B cell (primary cell): Measurements from ENCODE around the gene CD93. TPM values are rescaled to one million over a fixed set of nuclear protein-coding genes. Genes with fewer than 3 reads are reported as not detected.

ENCODE experiments used
- ATAC-seq: fragments of 200-7000 bp; cut with Tn5 transposase; one replicate; pipeline ENCODE4 v1.10.0; 2021; ENCODE audit warnings: low read depth, mild to moderate bottlenecking, moderate number of reproducible peaks, moderate library complexity
- CTCF ChIA-PET: fragments of 350-600 bp; sonication (Branson Sonifier 250); formaldehyde crosslinking; loops from one replicate; lab custom pipeline; 2021; ENCODE audit warnings: antibody characterized with exemption, inconsistent platforms; lab: Charles Lee
- POLR2A ChIA-PET: fragments of 350-600 bp; sonication (Branson Sonifier 250); formaldehyde crosslinking; loops from one replicate; lab custom pipeline; 2021; ENCODE audit warnings: antibody characterized with exemption; lab: Charles Lee
- DNase-seq: peaks from one replicate; pipeline ENCODE4 v3.0.0; 2013
- H2AFZ ChIP-seq: 2 replicates; pipeline ENCODE4 v1.6.1; 2012; ENCODE audit warnings: mild to moderate bottlenecking, low read depth, low read length; ENCODE audit not compliant: insufficient read depth, poor library complexity, severe bottlenecking
- H3K27ac ChIP-seq, 2 donors: 1 replicate in 1 of 2; 2 replicates in 1 of 2; pipeline ENCODE4 v1.5.1; 2012 to 2013; ENCODE audit warnings: low read length in 2 of 2, mild to moderate bottlenecking in 2 of 2, moderate library complexity in 1 of 2
- H3K27me3 ChIP-seq, 4 experiments: fragments of 200-600 bp in 1 of 4; sonication (generic) in 1 of 4; replicated peaks in 1 of 4; 1 replicate in 2 of 4; 2 replicates in 2 of 4; pipeline versions ENCODE4 v1.6.1 to v1.7.0; 2013 to 2016; ENCODE audit warnings: low read length in 3 of 4, mild to moderate bottlenecking in 2 of 4, mixed read lengths in 1 of 4, moderate library complexity in 1 of 4; ENCODE audit not compliant: insufficient read depth in 4 of 4, control insufficient read depth in 3 of 4; ENCODE audit errors: control extremely low read depth in 1 of 4
- H3K36me3 ChIP-seq, 2 experiments: replicated peaks in 1 of 2; 1 replicate in 1 of 2; 2 replicates in 1 of 2; pipeline versions ENCODE4 v1.6.1 to v1.7.1; 2013; ENCODE audit warnings: low read length in 1 of 2; ENCODE audit not compliant: insufficient read depth in 2 of 2, control insufficient read depth in 1 of 2; ENCODE audit errors: control extremely low read depth in 1 of 2, extremely low read depth in 1 of 2
- H3K4me1 ChIP-seq, 2 donors: fragments of 200-600 bp in 1 of 2; sonication (generic) in 1 of 2; 1 replicate in 1 of 2; 2 replicates in 1 of 2; pipeline versions ENCODE4 v1.5.1 to v1.6.1; 2013 to 2017; ENCODE audit warnings: low read length in 2 of 2; ENCODE audit not compliant: control insufficient read depth in 2 of 2, insufficient read depth in 2 of 2
- H3K4me2 ChIP-seq: replicated peaks from 2 replicates; pipeline ENCODE3; 2012; ENCODE audit warnings: mild to moderate bottlenecking, low read depth, low read length; ENCODE audit not compliant: poor library complexity, severe bottlenecking
- H3K4me3 ChIP-seq, 5 experiments: fragments of 200-600 bp in 1 of 5; sonication (generic) in 1 of 5; 1 replicate in 3 of 5; 2 replicates in 2 of 5; pipeline versions ENCODE4 v1.5.1 to v1.7.0; 2011 to 2016; ENCODE audit warnings: low read length in 4 of 5, mild to moderate bottlenecking in 4 of 5, low read depth in 2 of 5, control low read depth in 1 of 5, moderate library complexity in 1 of 5; ENCODE audit not compliant: insufficient read depth in 1 of 5; ENCODE audit errors: control extremely low read depth in 1 of 5, extremely low read depth in 1 of 5
- H3K79me2 ChIP-seq: fragments of 200-600 bp; sonication (generic); one replicate; pipeline ENCODE4 v1.6.0; 2016; ENCODE audit warnings: low read length; ENCODE audit not compliant: control insufficient read depth, insufficient read depth
- H3K9ac ChIP-seq: fragments of 200-600 bp; sonication (generic); 2 replicates; pipeline ENCODE4 v1.6.1; 2017; ENCODE audit warnings: mild to moderate bottlenecking, low read length, moderate library complexity
- H3K9me3 ChIP-seq, 3 donors: one replicate each; pipeline versions ENCODE4 v1.6.1 to v1.7.1; 2013; ENCODE audit warnings: low read length in 2 of 3; ENCODE audit not compliant: control insufficient read depth in 2 of 3, insufficient read depth in 1 of 3; ENCODE audit errors: control extremely low read depth in 1 of 3
- H4K20me1 ChIP-seq: 2 replicates; pipeline ENCODE4 v1.6.0; 2012; ENCODE audit warnings: mild to moderate bottlenecking, low read length; ENCODE audit not compliant: insufficient read depth, control insufficient read depth, poor library complexity, severe bottlenecking
- H3K27ac Mint-ChIP-seq: one replicate; pipeline ENCODE4 v1.8.0; 2021; ENCODE audit warnings: mixed read lengths
- H3K27me3 Mint-ChIP-seq: one replicate; pipeline ENCODE4 v1.8.0; 2021; ENCODE audit warnings: mixed read lengths
- H3K4me1 Mint-ChIP-seq: one replicate; pipeline ENCODE4 v1.8.0; 2021; ENCODE audit warnings: mixed read lengths
- H3K4me3 Mint-ChIP-seq: one replicate; pipeline ENCODE4 v1.8.0; 2021; ENCODE audit warnings: mixed read lengths
- H3K9me3 Mint-ChIP-seq: one replicate; pipeline ENCODE4 v1.8.0; 2022; ENCODE audit warnings: mixed read lengths; ENCODE audit not compliant: insufficient read depth
- CTCF ChIP-seq: fragments of 200-600 bp; IDR thresholded peaks from one replicate; pipeline ENCODE4 v1.8.0; 2022; ENCODE audit warnings: antibody characterized with exemption, mild to moderate bottlenecking
- EZH2 ChIP-seq: IDR thresholded peaks from 2 replicates; pipeline ENCODE4 v1.6.1; 2012; ENCODE audit warnings: borderline replicate concordance, low read depth, mild to moderate bottlenecking, moderate library complexity, low read length; ENCODE audit not compliant: insufficient read depth, poor library complexity, severe bottlenecking
- WGBS: methylation state at CpG from one replicate; pipeline ENCODE4 v1.1.5; 2013; ENCODE audit warnings: missing lambda C conversion rate; ENCODE audit not compliant: insufficient coverage; 5-methylcytosine and 5-hydroxymethylcytosine counted together
- intact Hi-C: fragments of 100-400 bp; cut with micrococcal nuclease; formaldehyde crosslinking; loops from one replicate; pipeline ENCODE4 v1.10.0; 2022
- polyA plus RNA-seq: library from polyadenylated mRNA; depleted of rRNA; stranded (reverse); fragments of >200 nt; gene quantifications from 2 replicates; pipeline ENCODE4 v1.2.3, GENCODE V29; 2012
- total RNA-seq, 2 donors: library from RNA; stranded (reverse); fragments of 120-200 nt in 1 of 2; gene quantifications; 1 replicate in 1 of 2; 2 replicates in 1 of 2; pipeline versions ENCODE4 v1.2.3 to v1.2.4, GENCODE V29; 2013 to 2022

The CD93 gene
- total and polyA plus RNA-seq, 2 donors (not counting 1 experiment from before 2014, with no cell fraction given), result 0.12 to 0.51 TPM

DNA sequence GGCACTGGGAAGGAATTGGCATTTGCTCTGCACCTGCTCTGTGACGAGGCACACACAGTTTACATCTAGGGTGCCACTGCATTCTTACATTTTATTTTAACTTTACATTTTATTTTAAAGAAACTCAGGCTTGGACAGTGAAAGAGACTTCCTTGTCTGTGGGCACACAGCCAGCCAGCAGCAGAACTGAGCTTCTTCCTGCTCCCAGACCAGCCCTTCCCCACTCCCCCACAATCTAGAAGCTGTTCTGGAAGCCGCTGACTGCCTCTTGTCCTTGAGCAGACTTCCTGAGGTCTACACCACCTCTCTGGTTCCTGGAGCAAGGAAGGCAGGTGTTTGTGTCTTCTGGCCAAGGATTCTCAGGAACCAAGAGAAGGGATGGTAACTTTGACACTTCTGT, 27.9 kb upstream of the CD93 start:
- H3K27ac Mint-ChIP-seq, result no peak overlapping the region
- WGBS, result 50% methylated on average over 2 of the region's 2 CpGs
- ChIA-PET CTCF (no interaction called here), POLR2A (no interaction called here)
- intact Hi-C loops, result no loop called here
- H3K4me3 Mint-ChIP-seq, result no peak overlapping the region
- Histone ChIP-seq H3K79me2 (no peaks in the 10 kb centered on the region), H3K4me3 (no peak overlapping the region), H3K27me3 (no peaks in the 10 kb centered on the region), H3K9me3 (no peaks in the 10 kb centered on the region), H3K9ac (no peak overlapping the region), H3K4me1 (no peaks in the 10 kb centered on the region), H3K4me2 (no peak overlapping the region), H3K36me3 (no peaks in the 10 kb centered on the region), H3K27ac (no peak overlapping the region), H4K20me1 (no peaks in the 10 kb centered on the region), H2AFZ (no peak overlapping the region)
- no peaks in the 10 kb centered on the region for H3K9me3 Mint-ChIP-seq
- ATAC-seq (no peak), DNase-seq (no peak)
- TF ChIP-seq EZH2, result no peak
- H3K4me1 Mint-ChIP-seq, result no peaks in the 10 kb centered on the region
- H3K27me3 Mint-ChIP-seq, result peaks cover 11% of the 10 kb centered on the region

DNA sequence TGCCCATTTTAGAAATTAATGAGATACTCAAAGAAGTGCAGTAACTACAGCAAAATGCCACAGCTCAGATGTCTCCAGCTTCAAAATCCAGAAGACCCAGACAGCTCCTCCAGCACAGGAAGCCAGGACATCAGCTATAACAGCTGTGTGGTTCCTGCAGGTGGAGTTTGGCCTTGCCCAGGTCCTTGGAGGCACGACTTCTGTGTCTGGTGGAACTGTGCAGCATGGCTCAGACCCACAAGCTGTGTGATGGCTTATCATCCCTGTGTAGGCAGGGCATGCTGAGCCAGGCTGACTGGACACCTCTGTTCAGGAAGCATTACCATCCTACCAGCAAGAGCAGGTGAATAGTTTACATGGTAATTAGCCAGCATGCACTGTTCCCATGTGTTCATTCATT, 26.5 kb upstream of the CD93 start:
- Histone ChIP-seq H3K4me1 (no peaks in the 10 kb centered on the region), H3K9me3 (no peaks in the 10 kb centered on the region), H3K9ac (no peak overlapping the region), H3K79me2 (no peaks in the 10 kb centered on the region), H3K36me3 (no peaks in the 10 kb centered on the region), H3K4me2 (no peak overlapping the region), H3K27me3 (no peaks in the 10 kb centered on the region), H3K27ac (no peak overlapping the region), H2AFZ (no peak overlapping the region), H3K4me3 (no peak overlapping the region), H4K20me1 (no peaks in the 10 kb centered on the region)
- DNase-seq (no peak), ATAC-seq (no peak)
- H3K27ac Mint-ChIP-seq, result no peak overlapping the region
- no peak for TF ChIP-seq EZH2
- TF ChIP-seq CTCF, result no peak
- 17% methylated on average over 1 of the region's 1 CpG for WGBS
- H3K9me3 Mint-ChIP-seq, result no peaks in the 10 kb centered on the region
- POLR2A ChIA-PET, result no interaction called here
- peaks cover 7% of the 10 kb centered on the region for H3K27me3 Mint-ChIP-seq
- no peak overlapping the region for H3K4me3 Mint-ChIP-seq
- H3K4me1 Mint-ChIP-seq, result no peaks in the 10 kb centered on the region
- CTCF ChIA-PET, result no interaction called here
- intact Hi-C loops, result no loop called here
